HepG2 (cell line): ENCODE measurements around the gene CCT7. TPM values are rescaled to one million over a fixed set of nuclear protein-coding genes. Genes with fewer than 3 reads are reported as not detected.

Experiments used
- ARID4A ChIP-seq: sonication (generic); formaldehyde crosslinking; IDR thresholded peaks from 2 replicates; pipeline ENCODE4 v1.5.0; 2020; ENCODE audit warnings: mild to moderate bottlenecking, missing genetic modification reagents, borderline replicate concordance
- ATF1 ChIP-seq: IDR thresholded peaks from 2 replicates; pipeline ENCODE4 v1.6.1; 2016; ENCODE audit warnings: mild to moderate bottlenecking, control low read depth
- DNMT3B ChIP-seq: conservative IDR thresholded peaks from 2 replicates; pipeline ENCODE4 v1.6.1; 2016; ENCODE audit warnings: missing biosample characterization, control low read depth
- FOXA1 ChIP-seq, 2 experiments: fragments of 450-650 bp in 1 of 2; sonication (generic) in 1 of 2; formaldehyde crosslinking in 1 of 2; IDR thresholded peaks; 2 replicates each; pipeline versions ENCODE4 v1.4.0 to v1.6.1; 2016 to 2020; ENCODE audit warnings: missing genetic modification reagents in 1 of 2
- HMG20B ChIP-seq: conservative IDR thresholded peaks from 2 replicates; pipeline ENCODE4 v1.6.1; 2016; ENCODE audit warnings: missing genetic modification reagents, missing compliant biosample characterization
- HOXD1 ChIP-seq: sonication (generic); formaldehyde crosslinking; IDR thresholded peaks from 2 replicates; pipeline ENCODE4 v1.5.0; 2020; ENCODE audit warnings: missing genetic modification reagents
- ISL2 ChIP-seq: sonication (generic); formaldehyde crosslinking; IDR thresholded peaks from 2 replicates; pipeline ENCODE4 v1.5.0; 2020; ENCODE audit warnings: missing genetic modification reagents
- KDM1A ChIP-seq: IDR thresholded peaks from 2 replicates; pipeline ENCODE4 v1.6.1; 2016; ENCODE audit warnings: missing compliant biosample characterization
- NAIF1 ChIP-seq: sonication (generic); formaldehyde crosslinking; IDR thresholded peaks from 2 replicates; pipeline ENCODE4 v1.5.0; 2020; ENCODE audit warnings: mild to moderate bottlenecking, missing genetic modification reagents, borderline replicate concordance
- NFYB ChIP-seq: sonication (generic); formaldehyde crosslinking; IDR thresholded peaks from 2 replicates; pipeline ENCODE4 v1.4.0; 2020; ENCODE audit warnings: missing genetic modification reagents
- RXRB ChIP-seq: IDR thresholded peaks from 2 replicates; pipeline ENCODE4 v1.6.1; 2016; ENCODE audit warnings: borderline replicate concordance, missing genetic modification reagents, missing compliant biosample characterization
- YEATS2 ChIP-seq: sonication (generic); formaldehyde crosslinking; IDR thresholded peaks from 2 replicates; pipeline ENCODE4 v1.4.0; 2020; ENCODE audit warnings: missing genetic modification reagents, borderline replicate concordance
- ZEB1 ChIP-seq: IDR thresholded peaks from 2 replicates; pipeline ENCODE4 v1.6.1; 2012; ENCODE audit warnings: mild to moderate bottlenecking, low read depth, inconsistent platforms; ENCODE audit not compliant: insufficient replicate concordance
- ZIK1 ChIP-seq: sonication (generic); formaldehyde crosslinking; IDR thresholded peaks from 2 replicates; pipeline ENCODE4 v1.5.0; 2020; ENCODE audit warnings: mild to moderate bottlenecking, low read depth, missing genetic modification reagents, borderline replicate concordance
- ZNF335 ChIP-seq: sonication (generic); formaldehyde crosslinking; IDR thresholded peaks from 2 replicates; pipeline ENCODE4 v1.4.0; 2020; ENCODE audit warnings: missing genetic modification reagents
- ZNF354B ChIP-seq: sonication (generic); formaldehyde crosslinking; IDR thresholded peaks from 2 replicates; pipeline ENCODE4 v1.8.0; 2022; ENCODE audit warnings: mild to moderate bottlenecking, missing genetic modification reagents
- ZNF382 ChIP-seq: sonication (generic); formaldehyde crosslinking; IDR thresholded peaks from 2 replicates; pipeline ENCODE4 v1.5.0; 2020; ENCODE audit warnings: missing genetic modification reagents, mild to moderate bottlenecking, borderline replicate concordance
- ZNF576 ChIP-seq: sonication (generic); formaldehyde crosslinking; IDR thresholded peaks from 2 replicates; pipeline ENCODE4 v1.4.0; 2020; ENCODE audit warnings: mild to moderate bottlenecking, missing genetic modification reagents
- ZNF619 ChIP-seq: sonication (generic); formaldehyde crosslinking; IDR thresholded peaks from 2 replicates; pipeline ENCODE4 v1.4.0; 2020; ENCODE audit warnings: mild to moderate bottlenecking, missing genetic modification reagents
- ZZZ3 ChIP-seq: sonication (generic); formaldehyde crosslinking; IDR thresholded peaks from 2 replicates; pipeline ENCODE4 v1.4.0; 2020; ENCODE audit warnings: missing genetic modification reagents, mild to moderate bottlenecking, borderline replicate concordance
- polyA plus RNA-seq, 8 experiments: library from polyadenylated mRNA; depleted of rRNA in 3 of 8; stranded (reverse) in 7 of 8; unstranded in 1 of 8; fragments of >200 nt; fragmentation: Illumina TruSeq in 4 of 8; extraction: Trizol in 4 of 8; gene quantifications; 2 replicates each; pipeline versions ENCODE4 v1.2.1 to v1.2.3, GENCODE V29; 2011 to 2016; ENCODE audit warnings: low read depth in 4 of 8, missing spikeins in 1 of 8, mixed read lengths in 1 of 8; ENCODE audit not compliant: insufficient read depth in 1 of 8
- total RNA-seq, 5 experiments: library from RNA; depleted of rRNA; stranded (reverse); fragments of >200 nt; fragmentation: Illumina TruSeq; extraction: Trizol; gene quantifications; 2 replicates each; pipeline ENCODE4 v1.2.3, GENCODE V29; 2016; ENCODE audit warnings: low read depth in 1 of 5
- TF ChIP-seq, protein P1 (sequence below): sonication (generic); formaldehyde crosslinking; IDR thresholded peaks from 2 replicates; pipeline ENCODE4 v1.4.0; 2020; ENCODE audit warnings: mild to moderate bottlenecking, missing genetic modification reagents
- TF ChIP-seq, protein P2 (sequence below): sonication (generic); formaldehyde crosslinking; IDR thresholded peaks from 2 replicates; pipeline ENCODE4 v1.8.0; 2022; ENCODE audit warnings: missing genetic modification reagents, mild to moderate bottlenecking, inconsistent platforms, borderline replicate concordance
- TF ChIP-seq, protein P3 (sequence below): sonication (generic); formaldehyde crosslinking; IDR thresholded peaks from 2 replicates; pipeline ENCODE4 v1.4.0; 2020; ENCODE audit warnings: missing genetic modification reagents

CCT7 gene
- total and polyA plus RNA-seq, 2 of the 13 experiments (the other 11 are each of a cell fraction or from before 2014, with no cell fraction given), result 347 to 517 TPM

DNA sequence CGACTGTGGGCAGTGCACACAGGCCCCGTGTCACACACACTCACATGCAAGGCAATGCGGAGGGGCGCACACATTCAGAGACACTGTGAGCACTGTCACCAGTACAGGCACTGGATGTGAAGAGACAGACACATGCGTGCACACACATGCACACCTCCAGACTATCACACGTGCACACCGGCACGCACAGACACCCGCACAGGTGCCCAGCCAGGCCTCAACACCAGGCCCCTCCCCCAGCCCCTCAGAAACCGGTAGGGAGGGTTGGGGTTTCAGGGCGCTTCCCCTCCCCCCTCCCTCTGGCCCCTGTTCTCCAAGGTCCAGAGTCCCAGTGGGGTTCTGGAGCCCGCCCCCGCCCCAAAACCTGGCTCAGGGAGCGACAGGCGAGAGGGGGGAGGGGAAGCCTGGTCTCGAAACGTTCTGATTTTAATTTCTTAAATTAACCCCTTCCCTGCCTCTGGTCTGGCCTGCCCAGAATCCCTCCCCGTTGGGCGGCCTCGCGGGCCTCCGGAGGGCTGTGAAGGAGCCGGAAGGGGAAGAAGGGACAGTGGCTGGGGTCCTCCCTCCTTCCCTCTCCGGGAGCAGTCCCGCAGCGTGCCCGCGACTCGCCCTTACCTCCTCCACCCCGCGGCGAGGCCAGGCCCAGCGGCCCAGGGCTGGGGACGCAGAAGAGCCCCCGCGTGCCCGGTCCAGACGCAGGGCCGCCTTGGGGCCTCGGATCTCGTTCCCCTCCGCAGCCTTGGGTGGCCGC lies 49.6 kb downstream of the CCT7 start (continued):
- TF ChIP-seq ARID4A (CRISPR knock-in tag) (peak; percentile 61), HMG20B (no peak), ZEB1 (no peak), ZNF576 (no peak), ZNF619 (CRISPR knock-in tag) (no peak; the same call in 1 of the 2 replicates), ZNF382 (CRISPR knock-in tag) (no peak), NAIF1 (CRISPR knock-in tag) (no peak), ZZZ3 (no peak), NFYB (CRISPR knock-in tag) (no peak), FOXA1 (IDR thresholded peaks at IDR 0.05) (no peak), FOXA1 (CRISPR knock-in tag; IDR thresholded peaks at IDR 0.05) (no peak), ISL2 (CRISPR knock-in tag) (no peak; the same call in 1 of the 2 replicates), KDM1A (CRISPR knock-in tag) (no peak), DNMT3B (CRISPR knock-in tag) (no peak), HOXD1 (CRISPR knock-in tag) (no peak), YEATS2 (no peak), ZNF354B (CRISPR knock-in tag) (no peak), ZIK1 (CRISPR knock-in tag) (no peak; the same call in 1 of the 2 replicates), ATF1 (CRISPR knock-in tag) (no peak), ZNF335 (CRISPR knock-in tag) (no peak), RXRB (no peak)
- TF ChIP-seq, protein P1, sequence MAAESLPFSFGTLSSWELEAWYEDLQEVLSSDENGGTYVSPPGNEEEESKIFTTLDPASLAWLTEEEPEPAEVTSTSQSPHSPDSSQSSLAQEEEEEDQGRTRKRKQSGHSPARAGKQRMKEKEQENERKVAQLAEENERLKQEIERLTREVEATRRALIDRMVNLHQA (CRISPR knock-in tag), result no peak
- TF ChIP-seq, protein P2, sequence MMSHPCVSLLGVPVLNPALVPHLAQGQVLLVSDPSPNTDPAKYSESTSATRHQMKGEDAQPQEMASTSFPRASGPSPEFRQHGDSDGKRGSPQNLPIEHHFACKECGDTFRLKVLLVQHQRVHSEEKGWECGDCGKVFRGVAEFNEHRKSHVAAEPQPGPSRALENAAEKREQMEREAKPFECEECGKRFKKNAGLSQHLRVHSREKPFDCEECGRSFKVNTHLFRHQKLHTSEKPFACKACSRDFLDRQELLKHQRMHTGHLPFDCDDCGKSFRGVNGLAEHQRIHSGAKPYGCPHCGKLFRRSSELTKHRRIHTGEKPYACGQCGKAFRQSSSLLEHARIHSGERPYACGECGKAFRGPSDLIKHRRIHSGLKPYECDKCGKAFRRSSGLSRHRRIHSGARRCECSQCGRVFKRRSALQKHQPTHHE (CRISPR knock-in tag), result no peak; the same call in 1 of the 2 replicates
- TF ChIP-seq, protein P3, sequence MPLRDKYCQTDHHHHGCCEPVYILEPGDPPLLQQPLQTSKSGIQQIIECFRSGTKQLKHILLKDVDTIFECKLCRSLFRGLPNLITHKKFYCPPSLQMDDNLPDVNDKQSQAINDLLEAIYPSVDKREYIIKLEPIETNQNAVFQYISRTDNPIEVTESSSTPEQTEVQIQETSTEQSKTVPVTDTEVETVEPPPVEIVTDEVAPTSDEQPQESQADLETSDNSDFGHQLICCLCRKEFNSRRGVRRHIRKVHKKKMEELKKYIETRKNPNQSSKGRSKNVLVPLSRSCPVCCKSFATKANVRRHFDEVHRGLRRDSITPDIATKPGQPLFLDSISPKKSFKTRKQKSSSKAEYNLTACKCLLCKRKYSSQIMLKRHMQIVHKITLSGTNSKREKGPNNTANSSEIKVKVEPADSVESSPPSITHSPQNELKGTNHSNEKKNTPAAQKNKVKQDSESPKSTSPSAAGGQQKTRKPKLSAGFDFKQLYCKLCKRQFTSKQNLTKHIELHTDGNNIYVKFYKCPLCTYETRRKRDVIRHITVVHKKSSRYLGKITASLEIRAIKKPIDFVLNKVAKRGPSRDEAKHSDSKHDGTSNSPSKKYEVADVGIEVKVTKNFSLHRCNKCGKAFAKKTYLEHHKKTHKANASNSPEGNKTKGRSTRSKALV (CRISPR knock-in tag), result no peak
